HFFc6 (cell line): ENCODE measurements around the gene ITGB5. TPM values are rescaled to one million over a fixed set of nuclear protein-coding genes. Genes with fewer than 3 reads are reported as not detected.

Experiments used
- DNase-seq: peaks from one replicate; pipeline ENCODE4 v3.0.0-alpha.2; 2018
- H3K27ac Mint-ChIP-seq: 2 replicates; pipeline ENCODE4 v1.8.0; 2020; ENCODE audit warnings: mild to moderate bottlenecking, mixed read lengths
- H3K27me3 Mint-ChIP-seq: 2 replicates; pipeline ENCODE4 v1.8.0; 2021; ENCODE audit warnings: mild to moderate bottlenecking, moderate library complexity, mixed read lengths; ENCODE audit not compliant: insufficient read depth
- H3K36me3 Mint-ChIP-seq: 2 replicates; pipeline ENCODE4 v1.8.0; 2021; ENCODE audit warnings: low read depth, mixed read lengths
- H3K4me1 Mint-ChIP-seq: 2 replicates; pipeline ENCODE4 v1.8.0; 2020; ENCODE audit warnings: low read depth, mixed read lengths
- H3K4me3 Mint-ChIP-seq: 2 replicates; pipeline ENCODE4 v1.8.0; 2020; ENCODE audit warnings: mild to moderate bottlenecking, moderate library complexity, mixed read lengths
- H3K9me3 Mint-ChIP-seq: 2 replicates; pipeline ENCODE4 v1.8.0; 2020; ENCODE audit warnings: mild to moderate bottlenecking, mixed read lengths
- total RNA-seq, 6 experiments: library from RNA; stranded (reverse); fragmentation: NEBNext Ultra II Directional; extraction: Animal tissue kit (Norgen Biotek cat#: 25700); gene quantifications; 2 replicates in 1 of 6; 3 replicates in 5 of 6; pipeline ENCODE4 v1.2.3, GENCODE V29; 2021
- TF ChIP-seq, protein P1 (sequence below): fragments of 200-600 bp; sonication (generic); IDR thresholded peaks from 2 replicates; pipeline ENCODE4 v1.5.0; 2021; ENCODE audit warnings: antibody characterized with exemption, mild to moderate bottlenecking

ITGB5 gene
- total RNA-seq, 6 experiments from 2014 or later, result 203 to 332 (median 220) TPM

DNA sequence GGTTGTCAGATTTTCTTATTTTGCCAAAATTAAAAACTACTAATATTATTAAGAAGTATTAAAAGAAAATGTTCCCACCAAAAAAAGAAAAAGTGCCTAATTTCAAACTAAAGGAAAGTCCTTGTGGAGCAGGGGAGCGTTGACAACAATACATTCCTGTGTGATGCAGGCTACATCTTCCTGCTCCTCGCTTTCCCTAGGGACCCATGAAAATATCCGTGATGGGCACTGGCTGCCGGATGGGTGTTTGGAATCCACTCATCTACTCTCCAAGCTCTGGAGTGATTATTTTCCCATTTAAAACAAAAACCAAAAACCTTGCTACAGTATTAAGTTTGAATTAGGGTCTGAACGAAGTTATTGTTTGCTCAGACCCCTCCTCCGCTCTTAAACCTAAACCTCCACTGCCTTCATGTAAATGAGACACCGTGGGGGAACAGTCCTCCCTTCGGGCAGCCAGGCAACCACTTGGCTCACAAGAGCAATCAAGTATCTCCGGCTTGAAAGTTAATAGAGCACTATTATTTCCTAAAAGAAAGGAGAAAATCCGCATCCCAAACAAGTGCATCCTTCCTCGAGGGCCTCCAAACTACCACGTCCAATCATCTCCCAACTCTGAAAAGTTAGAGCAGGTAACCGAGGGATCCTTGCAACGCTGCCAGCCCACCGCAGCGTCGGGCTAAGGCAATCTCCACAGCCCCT is 1.5 kb downstream of the ITGB5 start:
- Mint-ChIP-seq H3K27ac (peak overlapping the region; percentile 76), H3K36me3 (0 out of 2 replicates have a peak, but pooled peaks cover 6% of the 10 kb centered on the region), H3K27me3 (no peaks in the 10 kb centered on the region; the same call in 1 of the 2 replicates), H3K9me3 (no peaks in the 10 kb centered on the region), H3K4me3 (peak overlapping the region; percentile 92), H3K4me1 (peaks cover 53% of the 10 kb centered on the region)
- no peak for DNase-seq
- TF ChIP-seq, protein P1, sequence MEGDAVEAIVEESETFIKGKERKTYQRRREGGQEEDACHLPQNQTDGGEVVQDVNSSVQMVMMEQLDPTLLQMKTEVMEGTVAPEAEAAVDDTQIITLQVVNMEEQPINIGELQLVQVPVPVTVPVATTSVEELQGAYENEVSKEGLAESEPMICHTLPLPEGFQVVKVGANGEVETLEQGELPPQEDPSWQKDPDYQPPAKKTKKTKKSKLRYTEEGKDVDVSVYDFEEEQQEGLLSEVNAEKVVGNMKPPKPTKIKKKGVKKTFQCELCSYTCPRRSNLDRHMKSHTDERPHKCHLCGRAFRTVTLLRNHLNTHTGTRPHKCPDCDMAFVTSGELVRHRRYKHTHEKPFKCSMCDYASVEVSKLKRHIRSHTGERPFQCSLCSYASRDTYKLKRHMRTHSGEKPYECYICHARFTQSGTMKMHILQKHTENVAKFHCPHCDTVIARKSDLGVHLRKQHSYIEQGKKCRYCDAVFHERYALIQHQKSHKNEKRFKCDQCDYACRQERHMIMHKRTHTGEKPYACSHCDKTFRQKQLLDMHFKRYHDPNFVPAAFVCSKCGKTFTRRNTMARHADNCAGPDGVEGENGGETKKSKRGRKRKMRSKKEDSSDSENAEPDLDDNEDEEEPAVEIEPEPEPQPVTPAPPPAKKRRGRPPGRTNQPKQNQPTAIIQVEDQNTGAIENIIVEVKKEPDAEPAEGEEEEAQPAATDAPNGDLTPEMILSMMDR, result no peak

DNA sequence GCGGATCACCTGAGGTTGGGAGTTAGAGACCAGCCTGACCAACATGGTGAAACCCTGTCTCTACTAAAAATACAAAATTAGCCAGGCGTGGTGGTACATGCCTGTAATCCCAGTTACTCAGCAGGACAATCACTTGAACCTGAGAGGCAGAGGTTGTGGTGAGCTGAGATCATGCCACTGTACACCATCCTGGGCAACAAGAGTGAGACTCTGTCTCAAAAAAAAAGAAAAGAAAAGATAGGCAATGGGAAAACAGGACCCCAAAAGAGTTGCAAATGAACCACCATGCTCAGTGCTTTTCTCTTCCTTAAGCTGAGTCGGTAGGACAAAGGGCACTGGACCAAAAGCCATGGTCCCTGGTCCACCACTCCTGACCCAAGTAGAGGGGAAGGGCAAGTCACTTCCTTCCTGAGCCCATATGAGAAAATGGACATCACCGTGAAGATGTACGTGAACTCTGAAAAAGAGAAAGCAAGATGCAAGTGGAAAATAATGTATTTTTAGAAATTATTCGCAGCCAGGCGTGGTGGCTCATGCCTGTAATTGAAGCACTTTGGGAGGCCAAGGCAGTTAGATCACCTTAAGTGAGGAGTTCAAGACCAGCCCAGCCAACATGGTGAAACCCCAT is 2.6 kb downstream of the ITGB5 start:
- Mint-ChIP-seq H3K4me1 (peaks cover 60% of the 10 kb centered on the region), H3K36me3 (0 out of 2 replicates have a peak, but pooled peaks cover 6% of the 10 kb centered on the region), H3K27me3 (no peaks in the 10 kb centered on the region; the same call in 1 of the 2 replicates), H3K27ac (peak overlapping the region; percentile 76), H3K9me3 (no peaks in the 10 kb centered on the region), H3K4me3 (peak overlapping the region; percentile 92)
- no peak for DNase-seq
- TF ChIP-seq, protein P1, result no peak

DNA sequence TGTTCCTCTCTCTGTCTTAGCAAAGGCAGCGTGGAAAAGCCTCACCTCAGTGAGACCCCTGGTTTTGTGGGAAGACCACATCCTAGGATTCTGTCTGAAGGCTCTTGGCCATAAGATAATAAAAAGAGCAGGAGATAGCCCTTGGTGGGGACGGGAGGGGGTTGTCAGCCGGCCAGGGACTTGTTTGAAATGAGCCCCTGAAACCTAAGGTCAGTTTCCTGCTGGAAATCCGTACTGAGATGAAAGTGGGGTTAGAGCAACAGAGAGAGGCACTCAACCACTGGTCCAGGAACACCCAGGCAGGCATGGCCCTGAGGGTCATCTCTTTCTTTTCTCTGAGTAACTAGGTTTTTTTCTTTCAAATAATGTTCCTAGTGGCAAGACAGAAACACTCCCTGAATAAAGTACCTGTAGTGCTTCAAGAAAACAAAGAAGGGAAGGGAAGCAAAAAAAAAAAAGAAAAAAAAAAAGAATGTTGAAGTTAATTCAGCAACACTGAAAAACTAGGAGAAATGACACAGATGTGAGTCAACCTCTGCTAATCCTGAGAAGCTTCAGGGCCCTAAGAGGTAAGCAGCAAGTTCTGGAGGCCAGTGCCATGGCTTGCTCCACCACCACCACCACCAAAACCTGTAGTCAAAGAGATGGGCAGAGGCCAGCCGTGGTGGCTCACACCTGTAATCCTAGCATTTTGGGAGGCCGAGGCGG is 3.2 kb downstream of the ITGB5 start:
- 0 out of 2 replicates have a peak, but pooled peaks cover 6% of the 10 kb centered on the region for H3K36me3 Mint-ChIP-seq
- H3K27ac Mint-ChIP-seq, result peak overlapping the region; percentile 76
- peaks cover 67% of the 10 kb centered on the region for H3K4me1 Mint-ChIP-seq
- TF ChIP-seq, protein P1, result no peak
- no peaks in the 10 kb centered on the region for H3K9me3 Mint-ChIP-seq
- peak; percentile 17 for DNase-seq
- H3K27me3 Mint-ChIP-seq, result no peaks in the 10 kb centered on the region; the same call in 1 of the 2 replicates
- peak overlapping the region; percentile 92 for H3K4me3 Mint-ChIP-seq

DNA sequence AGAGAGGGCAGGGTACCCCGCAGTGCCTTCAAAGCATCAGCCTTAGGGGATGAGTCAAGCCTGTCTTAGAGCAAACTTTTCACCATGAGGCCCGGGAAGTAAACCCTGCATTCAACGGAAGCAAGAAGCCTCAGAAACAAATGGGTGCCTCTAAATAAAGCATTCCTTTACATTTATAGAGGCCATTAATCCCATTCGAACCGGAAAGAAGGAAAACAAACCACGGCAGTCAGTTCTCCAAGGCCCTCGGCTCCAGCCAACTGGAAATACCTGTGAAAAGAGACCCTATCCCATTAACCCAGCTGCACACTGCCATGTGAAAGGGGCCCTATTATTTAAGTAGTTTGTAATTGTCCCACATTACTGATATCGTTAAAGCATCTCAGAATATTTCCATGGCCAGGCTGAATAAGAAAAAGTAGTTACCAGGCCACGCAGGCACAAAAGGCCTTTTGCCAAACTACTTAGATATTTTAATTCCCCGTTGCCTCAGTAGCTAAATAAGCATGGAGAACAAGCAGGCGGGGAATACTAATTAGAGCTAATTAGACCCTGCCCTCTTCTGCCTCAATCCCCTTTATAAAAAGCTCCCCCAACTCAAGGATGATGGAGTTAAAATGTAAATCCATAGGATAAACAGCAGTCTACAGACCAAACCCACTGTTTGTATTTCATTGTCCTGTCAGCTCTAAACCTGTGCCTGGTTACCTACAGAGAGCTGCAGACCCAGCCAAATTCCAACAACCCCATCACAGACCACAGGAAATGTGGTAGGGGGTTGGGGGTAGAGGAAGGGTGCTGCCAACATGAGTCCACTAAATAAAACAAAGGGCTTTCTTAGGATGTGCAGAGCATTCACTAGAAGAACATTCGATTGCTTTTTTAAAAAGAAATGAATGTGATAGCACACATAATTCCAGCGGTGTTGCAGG is 4.1 kb downstream of the ITGB5 start:
- no peak for DNase-seq
- Mint-ChIP-seq H3K36me3 (0 out of 2 replicates have a peak, but pooled peaks cover 6% of the 10 kb centered on the region), H3K9me3 (no peaks in the 10 kb centered on the region), H3K4me3 (peak overlapping the region; percentile 92), H3K27ac (peak overlapping the region; percentile 76), H3K27me3 (no peaks in the 10 kb centered on the region; the same call in 1 of the 2 replicates), H3K4me1 (peaks cover 72% of the 10 kb centered on the region)
- TF ChIP-seq, protein P1, result no peak
